Liver (tissue), 9 donors: Measurements from ENCODE around the gene LAMTOR5. TPM values are rescaled to one million over a fixed set of nuclear protein-coding genes. Genes with fewer than 3 reads are reported as not detected.
"Not testable (repeated sequence)": the region's sequence is repeated elsewhere in the genome, so short reads cannot be mapped to it uniquely, and the experiment has no call there.

Source experiments
- DNase-seq: peaks from one replicate; pipeline ENCODE4 v3.0.0-alpha.2; 2017; ENCODE audit warnings: low spot score
- H3K27ac ChIP-seq, 2 donors: one replicate each; pipeline ENCODE4 v1.7.0; 2013; ENCODE audit warnings: inconsistent platforms in 2 of 2, low read length in 2 of 2, control low read depth in 1 of 2, low read depth in 1 of 2, mild to moderate bottlenecking in 1 of 2
- H3K27me3 ChIP-seq, 4 donors: one replicate each; pipeline versions ENCODE4 v1.6.1 to v1.7.0; 2013; ENCODE audit warnings: low read length in 3 of 4, inconsistent platforms in 1 of 4, mild to moderate bottlenecking in 1 of 4, moderate library complexity in 1 of 4; ENCODE audit not compliant: control insufficient read depth in 4 of 4, insufficient read depth in 4 of 4
- H3K36me3 ChIP-seq, 4 donors: one replicate each; pipeline versions ENCODE4 v1.6.1 to v1.7.0; 2013; ENCODE audit warnings: low read length in 3 of 4, mild to moderate bottlenecking in 3 of 4, low read depth in 1 of 4, moderate library complexity in 1 of 4; ENCODE audit not compliant: control insufficient read depth in 4 of 4, insufficient read depth in 3 of 4
- H3K4me1 ChIP-seq, 4 donors: one replicate each; pipeline versions ENCODE4 v1.6.1 to v1.7.0; 2013; ENCODE audit warnings: low read length in 3 of 4, mild to moderate bottlenecking in 3 of 4, moderate library complexity in 1 of 4; ENCODE audit not compliant: control insufficient read depth in 4 of 4, insufficient read depth in 4 of 4
- H3K4me3 ChIP-seq, 3 donors: one replicate each; pipeline versions ENCODE4 v1.6.1 to v1.7.0; 2013; ENCODE audit warnings: low read length in 3 of 3, control low read depth in 1 of 3, low read depth in 1 of 3, mild to moderate bottlenecking in 1 of 3
- H3K9ac ChIP-seq, 2 donors: one replicate each; pipeline ENCODE4 v1.7.0; 2013; ENCODE audit warnings: low read length in 2 of 2, mild to moderate bottlenecking in 2 of 2, moderate library complexity in 2 of 2, control low read depth in 1 of 2, low read depth in 1 of 2
- H3K9me3 ChIP-seq, 4 donors: one replicate each; pipeline versions ENCODE4 v1.6.1 to v1.7.0; 2013; ENCODE audit warnings: low read length in 3 of 4; ENCODE audit not compliant: control insufficient read depth in 4 of 4
- ATF3 ChIP-seq: IDR thresholded peaks from 2 replicates; pipeline ENCODE4 v1.6.1; 2016; ENCODE audit warnings: antibody characterized with exemption
- CTCF ChIP-seq: fragments of 150-350 bp; IDR thresholded peaks from 2 replicates; pipeline ENCODE4 v1.5.1; 2017; ENCODE audit warnings: improper control_type of control experiment, low read depth, low read length; ENCODE audit not compliant: missing input control
- EGR1 ChIP-seq, 2 donors: IDR thresholded peaks; 2 replicates each; pipeline ENCODE4 v1.6.1; 2016 to 2018; ENCODE audit warnings: antibody characterized with exemption in 2 of 2, low read depth in 2 of 2
- FOXA1 ChIP-seq: IDR thresholded peaks from 2 replicates; pipeline ENCODE4 v1.6.1; 2016; ENCODE audit warnings: antibody characterized with exemption
- FOXA2 ChIP-seq: IDR thresholded peaks from 2 replicates; pipeline ENCODE4 v1.6.1; 2016; ENCODE audit warnings: antibody characterized with exemption
- GABPA ChIP-seq, 2 donors: IDR thresholded peaks in 1 of 2; conservative IDR thresholded peaks in 1 of 2; 2 replicates each; pipeline ENCODE4 v1.6.1; 2016; ENCODE audit warnings: antibody characterized with exemption in 2 of 2, mild to moderate bottlenecking in 1 of 2, moderate library complexity in 1 of 2
- HNF4A ChIP-seq, 2 donors: conservative IDR thresholded peaks; 2 replicates each; pipeline ENCODE4 v1.6.1; 2016; ENCODE audit warnings: antibody characterized with exemption in 2 of 2, mild to moderate bottlenecking in 2 of 2
- HNF4G ChIP-seq: IDR thresholded peaks from 2 replicates; pipeline ENCODE4 v1.6.1; 2016; ENCODE audit warnings: antibody characterized with exemption
- JUND ChIP-seq, 2 donors: IDR thresholded peaks; 2 replicates each; pipeline ENCODE4 v1.6.1; 2016; ENCODE audit warnings: antibody characterized with exemption in 2 of 2
- NR2F2 ChIP-seq: IDR thresholded peaks from 2 replicates; pipeline ENCODE4 v1.6.1; 2016; ENCODE audit warnings: antibody characterized with exemption
- RAD21 ChIP-seq, 2 donors: IDR thresholded peaks; 2 replicates each; pipeline ENCODE4 v1.6.1; 2016; ENCODE audit warnings: antibody characterized with exemption in 2 of 2, mild to moderate bottlenecking in 2 of 2
- REST ChIP-seq: IDR thresholded peaks from 2 replicates; pipeline ENCODE4 v1.6.1; 2016; ENCODE audit warnings: antibody characterized with exemption, mild to moderate bottlenecking
- RXRA ChIP-seq, 2 donors: IDR thresholded peaks; 2 replicates each; pipeline ENCODE4 v1.6.1; 2017 to 2018; ENCODE audit warnings: antibody characterized with exemption in 2 of 2, mild to moderate bottlenecking in 1 of 2
- SP1 ChIP-seq: IDR thresholded peaks from 2 replicates; pipeline ENCODE4 v1.6.1; 2018; ENCODE audit warnings: antibody characterized with exemption, mild to moderate bottlenecking
- TAF1 ChIP-seq: conservative IDR thresholded peaks from 2 replicates; pipeline ENCODE4 v1.6.1; 2016; ENCODE audit warnings: antibody characterized with exemption, mild to moderate bottlenecking
- YY1 ChIP-seq: IDR thresholded peaks from 2 replicates; pipeline ENCODE4 v1.6.1; 2016; ENCODE audit warnings: antibody characterized with exemption, mild to moderate bottlenecking
- ZBTB33 ChIP-seq: IDR thresholded peaks from 2 replicates; pipeline ENCODE4 v1.6.1; 2016; ENCODE audit warnings: antibody characterized with exemption
- WGBS: extraction: QIAGEN DNeasy Blood & Tissue Kit; methylation state at CpG from one replicate; pipeline ENCODE4 v1.1.7; 2013; 5-methylcytosine and 5-hydroxymethylcytosine counted together
- polyA plus RNA-seq, 2 donors: library from polyadenylated mRNA; stranded (reverse) in 1 of 2; unstranded in 1 of 2; fragments of 200-250 nt in 1 of 2; fragments of >200 nt in 1 of 2; fragmentation: Nextera tagmentation in 1 of 2; extraction: Ambion mirVana in 1 of 2; gene quantifications; one replicate each; pipeline versions ENCODE4 v1.2.1 to v1.2.3, GENCODE V29; 2013 to 2015
- total RNA-seq, 2 donors: library from RNA; depleted of rRNA; stranded (reverse); fragments of >200 nt; gene quantifications; one replicate each; pipeline ENCODE4 v1.2.3, GENCODE V29; 2014
- TF ChIP-seq, protein P1 (sequence below): IDR thresholded peaks from 2 replicates; pipeline ENCODE4 v1.6.1; 2016; ENCODE audit warnings: antibody characterized with exemption
- donor health status: healthy.
- donor health status: healthy.
- donor health status: healthy.
- donor health status: healthy.
- donor health status: healthy.

Gene LAMTOR5
- total and polyA plus RNA-seq, 4 donors = 30.0 to 182 (median 94.3) TPM

DNA sequence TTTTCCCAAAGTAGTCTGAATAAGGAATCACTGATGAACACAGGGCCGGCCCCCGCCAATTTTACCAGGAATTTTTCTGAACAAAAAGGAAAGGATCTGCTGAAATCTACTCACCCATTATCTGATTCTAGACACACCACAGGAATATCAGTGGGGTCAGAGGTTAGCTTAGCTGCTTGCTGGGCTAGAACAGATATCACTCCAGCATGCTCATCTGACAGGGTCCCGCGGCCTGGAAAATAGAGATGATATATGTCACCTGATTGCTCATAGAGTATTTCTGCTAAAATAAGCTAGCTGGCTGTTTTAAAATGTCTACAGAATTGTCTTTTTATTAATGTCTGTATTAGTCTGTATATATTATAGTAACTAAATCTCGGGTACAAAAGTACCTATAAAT, 3.7 kb downstream of the LAMTOR5 start (continued):
- TF ChIP-seq REST (no peak), JUND (IDR thresholded peaks at IDR 0.05) (no peak), NR2F2 (no peak), FOXA1 (no peak), EGR1 (IDR thresholded peaks at IDR 0.05; ENCODE audit: low read depth in 2 of 2) (no peak)

GRCh38 chr1:110396259-110396958, 11.1 kb downstream of the LAMTOR5 start:
- not testable (repeated sequence) for H3K9ac ChIP-seq, H3K27ac ChIP-seq, H3K9me3 ChIP-seq, H3K27me3 ChIP-seq, H3K4me1 ChIP-seq, H3K4me3 ChIP-seq, DNase-seq
- 98% methylated on average over 48 of the region's 48 CpGs for WGBS
- peaks cover 2 to 16% (median 13%) of the 10 kb centered on the region in 4 donors for H3K36me3 ChIP-seq

DNA sequence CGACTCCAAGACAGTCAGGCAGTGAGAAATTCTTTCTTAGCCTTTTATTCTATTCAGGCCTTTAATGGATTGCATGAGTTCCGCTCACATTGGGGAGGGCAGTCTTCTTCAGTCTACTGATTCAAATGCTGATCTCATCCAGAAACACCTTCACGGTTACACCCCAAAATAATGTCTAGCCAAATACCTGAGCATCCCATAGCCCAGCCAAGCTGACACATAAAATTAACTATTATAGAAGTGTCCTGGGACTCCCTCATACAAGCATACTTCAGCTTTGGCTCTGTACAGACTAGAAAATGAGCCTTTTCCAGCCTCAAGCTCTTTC, 13.0 kb downstream of the LAMTOR5 start:
- Histone ChIP-seq H3K4me1 (peaks cover 0 to 4% (median under 1%) of the 10 kb centered on the region in 4 donors), H3K27me3 (no peaks in the 10 kb centered on the region), H3K9me3 (no peaks in the 10 kb centered on the region), H3K36me3 (peaks cover 2 to 5% (median 4%) of the 10 kb centered on the region in 4 donors), H3K9ac (no peak overlapping the region), H3K4me3 (no peak overlapping the region), H3K27ac (no peak overlapping the region)
- TF ChIP-seq RXRA (IDR thresholded peaks at IDR 0.05) (no peak), TAF1 (no peak), FOXA1 (no peak), ATF3 (no peak), EGR1 (IDR thresholded peaks at IDR 0.05; ENCODE audit: low read depth in 2 of 2) (no peak), GABPA (IDR thresholded peaks at IDR 0.05 in 1 of 2, conservative IDR thresholded peaks at IDR 0.05 in 1 of 2) (no peak), FOXA2 (no peak), CTCF (no peak), RAD21 (IDR thresholded peaks at IDR 0.05) (no peak), NR2F2 (no peak), REST (no peak), HNF4G (no peak), SP1 (no peak), JUND (IDR thresholded peaks at IDR 0.05) (no peak), ZBTB33 (no peak), YY1 (no peak), HNF4A (conservative IDR thresholded peaks at IDR 0.05) (no peak)
- TF ChIP-seq, protein P1, sequence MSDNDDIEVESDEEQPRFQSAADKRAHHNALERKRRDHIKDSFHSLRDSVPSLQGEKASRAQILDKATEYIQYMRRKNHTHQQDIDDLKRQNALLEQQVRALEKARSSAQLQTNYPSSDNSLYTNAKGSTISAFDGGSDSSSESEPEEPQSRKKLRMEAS = no peak
- DNase-seq = no peak
- 98% methylated on average over 3 of the region's 3 CpGs for WGBS
